Omental fat pad (tissue), 4 donors: ENCODE results near the gene IGFL4. TPM values are rescaled to one million over a fixed set of nuclear protein-coding genes. Genes with fewer than 3 reads are reported as not detected.

Source experiments
- ATAC-seq: fragments of 150-250 bp; one replicate; pipeline ENCODE4 v1.9.1; 2016; ENCODE audit warnings: mild to moderate bottlenecking, moderate library complexity; ENCODE audit not compliant: low FRiP score
- DNase-seq: peaks from one replicate; pipeline ENCODE4 v3.0.0-alpha.2; 2019; ENCODE audit warnings: low spot score
- CTCF ChIP-seq, 3 donors: fragments of 450-650 bp; IDR thresholded peaks; one replicate each; pipeline ENCODE4 v1.5.1; 2016 to 2017; ENCODE audit warnings: antibody characterized with exemption in 3 of 3, mild to moderate bottlenecking in 3 of 3, moderate library complexity in 2 of 3
- total RNA-seq, 4 donors: library from RNA; depleted of rRNA; stranded (reverse); fragments of >200 nt; gene quantifications; one replicate each; pipeline ENCODE4 v1.1.0, GENCODE V29; 2016

The IGFL4 gene
- total RNA-seq, 4 donors from 2014 or later, result not detected

DNA sequence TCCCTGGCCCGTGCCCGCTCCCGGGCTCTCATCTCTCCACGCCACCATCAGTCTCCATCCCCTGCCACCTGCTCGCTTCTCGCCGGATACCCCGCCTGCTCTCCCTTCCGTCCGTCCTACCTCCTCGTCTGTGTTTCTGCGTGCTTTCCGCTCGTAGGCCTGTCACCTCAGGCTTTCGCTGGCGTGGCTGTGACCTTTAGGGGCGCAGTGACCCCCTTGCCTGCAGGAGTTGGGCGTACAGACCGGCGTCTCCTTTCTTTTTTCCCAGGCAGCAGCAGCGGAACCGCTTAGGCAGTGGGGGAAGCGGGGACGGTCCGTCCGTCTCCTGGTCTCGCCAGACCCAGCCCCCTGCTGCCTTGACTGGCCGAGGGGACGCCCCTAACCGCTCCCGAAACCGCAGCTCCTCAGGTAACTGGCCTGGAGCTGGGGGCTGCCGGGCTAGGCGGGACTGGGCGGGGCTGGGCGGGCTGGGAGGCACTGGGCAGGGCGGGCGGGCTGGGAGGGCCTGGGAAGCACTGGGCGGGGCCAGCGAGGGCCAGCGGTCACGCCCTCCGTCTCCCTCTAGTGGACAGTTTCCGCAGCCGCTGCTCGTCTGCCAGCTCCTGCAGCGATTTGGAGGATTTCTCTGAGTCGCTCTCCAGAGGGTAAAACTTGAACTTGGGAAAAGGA is 24.2 kb downstream of the IGFL4 start:
- TF ChIP-seq CTCF (IDR thresholded peaks at IDR 0.05), result peak in 1 of 3 donors; percentile 11
- ATAC-seq (peak; percentile 61), DNase-seq (peak; percentile 36)

DNA sequence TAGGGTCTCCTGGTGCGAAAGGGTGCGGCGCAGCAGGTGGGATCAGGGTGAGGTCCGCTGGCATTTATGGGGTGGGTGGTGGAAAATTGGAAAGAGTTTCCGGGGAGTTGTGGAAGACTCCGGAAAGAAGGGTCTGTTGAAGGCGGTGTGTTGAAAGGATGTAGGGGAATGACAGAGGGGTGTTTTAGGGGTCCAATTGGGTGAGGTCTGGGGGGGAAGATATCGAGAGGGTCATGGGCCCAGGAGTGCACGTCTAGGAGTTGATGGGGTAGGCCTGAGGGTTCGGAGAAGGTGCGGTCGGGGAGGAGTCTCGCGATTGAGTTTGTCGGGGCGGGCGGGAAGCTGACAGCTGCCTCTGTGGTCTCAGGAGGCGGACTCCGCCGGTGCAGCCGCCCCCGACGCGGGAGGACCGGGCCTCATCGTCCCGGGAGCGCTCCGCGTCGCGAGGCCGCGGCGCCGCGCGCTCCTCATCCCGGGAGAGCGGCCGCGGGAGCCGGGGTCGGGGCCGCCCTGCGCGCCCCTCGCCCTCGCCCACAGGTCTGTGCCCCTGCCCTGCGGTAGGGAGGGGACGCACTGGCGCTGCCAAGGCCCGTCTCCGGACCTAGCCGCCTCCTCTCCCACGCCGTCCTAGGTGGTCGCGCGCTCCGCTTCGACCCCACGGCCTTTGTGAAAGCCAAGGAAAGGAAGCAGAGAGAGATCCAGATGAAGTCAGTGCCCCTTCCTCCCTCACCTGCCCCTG is 24.9 kb downstream of the IGFL4 start:
- DNase-seq, result no peak
- ATAC-seq, result peak; percentile 41
- TF ChIP-seq CTCF (IDR thresholded peaks at IDR 0.05), result no peak

DNA sequence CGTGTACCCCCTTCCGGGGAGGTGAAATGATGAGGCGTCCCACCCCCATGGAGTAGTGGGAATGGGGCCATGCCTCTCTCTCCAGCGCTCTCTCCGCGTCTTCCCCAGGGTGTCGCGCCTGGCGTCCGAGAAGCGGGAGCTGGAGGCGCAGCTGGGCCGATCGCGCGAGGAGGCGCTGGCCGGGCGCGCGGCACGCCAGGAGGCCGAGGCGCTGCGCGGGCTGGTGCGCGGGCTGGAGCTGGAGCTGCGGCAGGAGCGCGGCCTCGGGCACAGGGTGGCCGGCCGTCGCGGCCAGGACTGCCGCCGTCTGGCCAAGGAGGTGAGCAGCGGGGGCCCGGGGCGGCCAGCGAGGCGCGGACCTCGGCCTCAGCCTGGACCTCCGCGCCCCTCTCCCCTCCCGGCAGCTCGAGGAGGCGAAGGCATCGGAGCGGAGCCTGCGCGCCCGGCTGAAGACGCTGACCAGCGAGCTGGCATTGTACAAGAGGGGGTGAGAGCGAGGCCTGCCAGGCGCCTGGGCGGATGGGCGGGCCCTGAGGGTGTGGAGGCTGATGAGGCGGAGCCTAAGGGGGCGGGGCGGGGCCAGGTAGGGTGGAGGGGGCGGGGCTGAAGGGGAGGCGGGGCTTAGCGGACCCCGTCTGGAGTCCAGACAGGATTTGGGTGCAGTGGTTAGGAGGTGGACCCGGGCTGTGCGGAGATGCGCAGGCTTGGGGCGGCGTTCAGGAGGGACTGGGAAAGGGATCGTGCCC is 25.7 kb downstream of the IGFL4 start:
- ATAC-seq, result peak; percentile 85
- DNase-seq, result peak; percentile 46
- TF ChIP-seq CTCF (IDR thresholded peaks at IDR 0.05), result no peak

GRCh38 chr19:46014534-46014933 is 26.3 kb downstream of the IGFL4 start:
- DNase-seq (no peak), ATAC-seq (peak; percentile 1)
- no peak for TF ChIP-seq CTCF (IDR thresholded peaks at IDR 0.05)

- peak in 2 of 3 donors; percentile 38 to 88 for TF ChIP-seq CTCF (IDR thresholded peaks at IDR 0.05)
- DNase-seq (peak; percentile 83), ATAC-seq (peak; percentile 80)
Observed at GRCh38 chr19:46009530-46010510, 31.0 kb downstream of the IGFL4 start.

DNA sequence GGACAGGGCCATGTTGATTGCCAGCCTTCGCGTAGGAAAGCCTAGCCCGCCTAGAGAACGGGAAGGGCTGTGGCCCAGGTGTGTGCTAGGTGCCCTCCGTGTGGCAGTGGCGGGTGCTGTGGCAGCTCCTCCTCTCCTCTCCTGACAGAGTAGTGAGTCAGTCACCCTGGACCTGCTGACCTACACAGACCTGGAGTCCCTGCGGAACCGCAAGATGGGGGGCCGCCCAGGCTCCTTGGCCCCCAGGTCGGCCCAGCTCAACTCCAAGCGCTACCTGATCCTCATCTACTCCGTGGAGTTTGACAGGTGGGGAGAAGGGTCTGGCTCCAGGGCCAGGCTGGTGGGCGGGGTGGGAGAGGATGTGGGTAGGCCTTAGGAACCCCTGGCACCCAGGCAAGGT is 34.4 kb downstream of the IGFL4 start:
- TF ChIP-seq CTCF (IDR thresholded peaks at IDR 0.05), result no peak
- DNase-seq, result no peak
- no peak for ATAC-seq
